GM03348 (cell line): Measurements from ENCODE around the gene C5orf63.
"Not testable (repeated sequence)": the region's sequence is repeated elsewhere in the genome, so short reads cannot be mapped to it uniquely, and the experiment has no call there.

Experiments used
- DNase-seq: peaks from one replicate; pipeline ENCODE4 v3.0.0; 2012; ENCODE audit warnings: low spot score

The C5orf63 gene

DNA sequence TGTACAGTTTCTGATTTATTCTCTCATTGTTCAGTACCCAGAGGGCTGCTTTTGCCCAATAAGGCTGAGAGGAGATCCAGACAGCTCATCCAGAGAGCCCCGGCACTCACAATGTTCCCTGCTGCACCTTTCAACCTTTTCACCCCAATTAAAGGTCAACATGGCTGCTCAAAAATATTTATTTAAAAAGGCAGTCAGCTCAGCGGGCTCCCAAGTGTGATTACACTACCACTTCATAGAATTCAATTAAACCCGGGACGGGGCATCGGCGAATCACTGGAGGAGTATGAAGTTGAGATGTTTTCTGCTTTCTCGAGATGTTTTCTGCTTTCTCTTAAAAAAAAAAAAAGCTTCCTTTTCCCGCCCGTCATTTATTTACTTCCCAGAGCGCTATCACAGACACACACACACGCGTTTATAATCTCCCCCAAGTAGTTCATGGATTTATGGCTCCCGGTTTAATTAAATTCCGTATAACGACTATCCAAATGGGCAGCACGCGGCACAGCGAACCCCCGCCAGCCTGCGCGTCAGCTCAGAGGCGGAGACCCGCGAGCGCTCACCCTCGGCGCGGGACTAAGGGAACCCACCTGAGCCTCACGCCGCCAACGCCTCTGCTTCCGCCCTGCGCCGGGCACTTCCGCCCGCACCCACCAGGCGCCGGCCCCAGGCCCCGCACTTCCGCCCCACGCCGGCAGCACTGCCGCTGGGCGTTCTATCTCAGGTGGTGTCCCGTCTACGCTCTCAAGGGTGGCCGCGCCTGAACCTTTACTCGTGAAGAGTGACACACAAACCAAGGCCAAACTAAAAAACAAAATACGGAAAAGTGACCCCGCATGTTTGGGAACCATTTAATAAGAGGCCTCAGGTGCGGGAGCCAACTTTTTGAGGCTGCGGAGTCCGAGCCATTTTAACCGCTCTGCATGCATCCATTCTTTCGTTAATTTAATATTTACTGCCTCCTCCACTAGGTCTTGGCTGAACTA is at the start of gene C5orf63:
TSS of gene C5orf63 (minus strand) at position 642 of the 986 bp plus-strand sequence. CDS start 14,507 bp downstream, outside the sequence.
- DNase-seq, result peak; percentile 77

- DNase-seq, result no peak
Observed at GRCh38 chr5:127112347-127112864, 39.1 kb upstream of the C5orf63 start.

GRCh38 chr5:127111112-127111511 is 37.8 kb upstream of the C5orf63 start:
- no peak for DNase-seq

- DNase-seq, result not testable (repeated sequence)
Observed at GRCh38 chr5:127108624-127109260, 35.4 kb upstream of the C5orf63 start.

- DNase-seq, result no peak
Observed at GRCh38 chr5:127101935-127102334, 28.6 kb upstream of the C5orf63 start.

GRCh38 chr5:127101533-127101932 is 28.2 kb upstream of the C5orf63 start:
- DNase-seq, result no peak

GRCh38 chr5:127098241-127098640 is 24.9 kb upstream of the C5orf63 start:
- no peak for DNase-seq

- no peak for DNase-seq
Observed at GRCh38 chr5:127097278-127097677, 24.0 kb upstream of the C5orf63 start.

DNA sequence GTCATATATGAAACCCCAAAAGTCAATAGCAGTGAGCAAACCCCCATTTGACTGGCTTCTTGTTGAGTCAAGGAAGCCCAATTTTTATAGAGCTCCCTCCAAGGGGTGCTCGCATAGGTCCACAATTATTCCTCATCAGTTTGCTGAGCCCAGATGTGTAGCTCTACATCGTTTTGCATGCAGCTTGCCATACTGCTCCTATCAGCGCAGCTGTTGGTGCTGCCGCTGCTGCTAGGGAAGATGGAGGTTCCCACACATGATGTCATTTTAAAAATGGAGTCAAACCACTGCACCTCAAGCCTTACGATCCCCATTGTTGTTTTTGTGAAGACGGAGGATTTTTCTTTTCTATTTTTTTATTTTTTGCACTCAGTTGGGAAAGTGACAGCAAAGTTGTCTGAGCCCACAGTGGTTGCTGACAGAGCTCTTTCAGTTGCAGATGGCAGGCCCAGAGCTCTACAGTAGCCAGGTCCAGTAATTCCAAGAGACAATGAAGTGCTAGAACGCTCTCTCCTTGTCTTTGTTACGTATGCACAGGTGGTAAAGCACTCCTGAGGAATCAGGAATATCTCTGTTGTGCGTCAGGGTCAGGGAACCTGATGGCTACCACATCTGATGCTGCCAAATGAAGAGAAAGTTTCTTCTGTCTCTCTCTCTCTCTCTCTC is 23.2 kb upstream of the C5orf63 start:
- DNase-seq, result no peak

- DNase-seq, result no peak
Observed at GRCh38 chr5:127094161-127094814, 21.0 kb upstream of the C5orf63 start.

DNA sequence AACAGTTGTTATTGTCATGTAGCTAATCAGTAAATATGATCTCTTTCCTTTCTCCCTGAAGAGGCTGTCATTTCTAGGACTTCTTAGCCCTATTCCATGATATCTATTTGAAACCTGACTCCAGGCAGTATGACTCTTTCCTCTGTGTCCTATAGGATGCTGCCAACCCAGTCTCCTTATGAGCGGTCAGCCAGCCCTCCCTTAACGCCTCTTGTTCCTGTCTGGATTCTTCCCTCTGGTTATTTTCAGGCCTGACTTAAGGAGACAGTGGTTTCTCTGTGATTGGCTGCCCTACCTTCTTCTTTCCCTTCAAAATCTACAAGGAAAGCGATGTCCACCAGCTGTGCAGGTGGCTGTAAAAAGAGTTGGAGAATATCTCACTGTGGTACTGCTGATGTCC is 19.4 kb upstream of the C5orf63 start:
- peak; percentile 58 for DNase-seq

GRCh38 chr5:127089191-127089590 is 15.9 kb upstream of the C5orf63 start:
- no peak for DNase-seq

- DNase-seq, result peak; percentile 93
Observed at GRCh38 chr5:127088251-127088650, 14.9 kb upstream of the C5orf63 start.

DNA sequence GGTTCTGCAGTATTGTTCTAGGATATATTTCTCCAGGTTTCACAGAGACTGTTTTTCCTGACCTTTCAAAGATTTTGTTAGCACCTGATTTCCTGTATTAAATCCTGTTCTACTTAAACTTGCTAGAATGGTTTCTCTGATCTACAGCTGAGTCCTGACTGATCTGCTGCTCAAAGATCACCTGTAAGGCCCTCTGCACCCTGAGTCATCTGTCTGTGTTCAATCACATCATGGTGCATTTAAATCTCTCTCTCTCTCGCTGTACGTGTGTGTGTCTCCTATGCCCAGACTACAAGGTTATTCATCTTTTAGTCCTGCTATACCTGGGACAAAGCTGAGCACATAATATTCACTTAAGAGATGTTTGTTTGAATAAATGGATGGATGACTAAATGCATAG is 13.3 kb upstream of the C5orf63 start:
- no peak for DNase-seq

GRCh38 chr5:127085796-127086195 is 12.5 kb upstream of the C5orf63 start:
- no peak for DNase-seq

DNA sequence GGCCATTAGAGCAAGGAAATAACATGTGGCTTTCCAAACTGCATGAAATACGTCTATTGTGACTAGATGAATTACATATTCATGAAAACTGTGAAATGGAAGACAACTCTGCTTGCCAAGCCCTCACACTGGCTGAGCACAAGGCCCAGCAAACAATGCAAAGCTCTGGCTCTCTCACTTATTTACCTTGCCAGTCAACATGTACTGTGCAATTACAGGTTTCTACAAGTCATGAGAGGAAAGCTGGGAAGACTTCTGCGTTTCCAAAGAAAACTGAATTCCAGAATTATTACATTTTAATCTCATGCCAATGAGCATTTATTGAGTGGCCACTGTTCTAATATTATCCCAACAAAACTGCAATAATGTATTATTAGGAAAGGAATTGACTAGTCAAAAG is 12.1 kb upstream of the C5orf63 start:
- DNase-seq, result no peak

GRCh38 chr5:127084656-127085055 is 11.4 kb upstream of the C5orf63 start:
- DNase-seq, result no peak

- DNase-seq, result no peak
Observed at GRCh38 chr5:127083711-127084110, 10.4 kb upstream of the C5orf63 start.

GRCh38 chr5:127079994-127080491 is 6.7 kb upstream of the C5orf63 start:
- DNase-seq, result peak; percentile 20

DNA sequence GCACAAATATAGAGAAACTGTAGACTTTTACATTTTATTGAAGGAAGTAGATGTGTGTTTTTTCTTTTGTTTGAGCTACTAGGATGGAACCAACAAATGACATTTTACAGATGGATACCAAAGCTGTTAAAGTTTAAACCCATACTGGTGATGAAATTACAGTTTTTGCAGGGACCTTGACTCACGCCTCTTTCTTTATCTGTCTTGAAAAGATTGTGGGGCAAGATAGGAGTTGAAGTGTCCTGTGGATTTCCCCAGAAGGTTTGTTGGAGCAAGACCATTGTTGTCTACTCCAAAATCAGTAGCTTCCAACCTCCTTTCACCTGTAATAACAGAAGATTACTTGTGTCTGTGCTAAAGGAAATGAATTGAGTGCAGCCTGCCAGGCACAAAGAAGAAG is 4.1 kb upstream of the C5orf63 start:
- DNase-seq, result no peak

DNA sequence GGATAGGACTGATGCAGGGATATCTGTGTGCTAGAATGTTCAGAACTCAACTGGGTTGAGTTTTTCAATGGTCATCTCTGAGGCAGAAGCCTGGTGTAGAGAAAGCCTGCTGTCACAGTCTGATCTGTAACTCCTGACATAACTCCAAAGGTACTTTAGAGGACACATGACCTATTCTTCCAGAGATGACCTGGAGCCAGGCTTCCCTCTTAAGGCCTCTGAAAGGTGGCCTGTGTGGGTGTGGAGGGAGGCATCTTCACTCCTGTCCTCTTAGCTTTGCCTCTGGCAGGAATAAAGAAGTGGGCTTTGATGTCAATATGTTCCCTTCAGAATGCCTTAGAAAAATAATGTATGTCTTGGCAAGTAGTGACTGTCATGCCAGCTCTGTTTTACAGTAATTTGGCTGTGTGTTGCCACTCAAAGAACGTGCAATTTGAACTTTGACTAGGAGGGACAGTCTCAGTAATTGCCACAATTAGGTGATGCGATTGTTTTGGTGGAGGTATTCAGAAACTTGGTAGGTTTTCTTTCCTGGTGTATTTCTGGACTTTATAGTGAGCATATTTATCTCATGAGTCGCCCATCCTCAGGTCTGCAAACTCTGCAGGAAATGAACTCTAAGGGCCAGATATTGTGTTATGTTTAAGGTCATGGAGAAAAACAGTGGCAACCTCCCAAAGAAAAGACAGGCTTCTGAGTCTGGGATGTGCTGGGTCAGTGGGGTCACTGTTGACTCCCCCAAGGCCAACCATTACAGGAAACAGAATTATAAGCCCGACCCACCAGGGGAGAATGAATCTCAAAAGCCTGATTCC is 3.2 kb upstream of the C5orf63 start:
- no peak for DNase-seq
